Activated T-cell treated with anti-CD3 and anti-CD28 coated beads, Interleukin-2, amount 50 U/mL, for 72 hours (primary cell): ENCODE measurements around the gene MAPK12. TPM values are rescaled to one million over a fixed set of nuclear protein-coding genes. Genes with fewer than 3 reads are reported as not detected.
"Not testable (repeated sequence)": the region's sequence is repeated elsewhere in the genome, so short reads cannot be mapped to it uniquely, and the experiment has no call there.

ENCODE experiments used
- ATAC-seq, 2 donors: fragments of 150-1000 bp; cut with Tn5 transposase; replicated peaks in 1 of 2; 2 replicates each; pipeline ENCODE4 v1.10.0; 2021; ENCODE audit warnings: moderate library complexity in 2 of 2, mild to moderate bottlenecking in 1 of 2
- DNase-seq, 2 donors: peaks; one replicate each; pipeline ENCODE4 v3.0.0; 2021 to 2022; ENCODE audit warnings: mixed read lengths in 1 of 2
- H3K27ac Mint-ChIP-seq: one replicate; pipeline ENCODE4 v1.8.0; 2022; ENCODE audit warnings: mild to moderate bottlenecking, moderate library complexity, mixed read lengths
- H3K27me3 Mint-ChIP-seq: one replicate; pipeline ENCODE4 v1.8.0; 2022; ENCODE audit warnings: low read depth, mixed read lengths
- H3K36me3 Mint-ChIP-seq, 2 donors: one replicate each; pipeline ENCODE4 v1.8.0; 2022; ENCODE audit warnings: mixed read lengths in 2 of 2, mild to moderate bottlenecking in 1 of 2; ENCODE audit not compliant: insufficient read depth in 2 of 2
- H3K4me1 Mint-ChIP-seq: one replicate; pipeline ENCODE4 v1.8.0; 2022; ENCODE audit warnings: low read depth, mixed read lengths
- H3K4me3 Mint-ChIP-seq, 2 donors: one replicate each; pipeline ENCODE4 v1.8.0; 2022; ENCODE audit warnings: mild to moderate bottlenecking in 2 of 2, mixed read lengths in 2 of 2, moderate library complexity in 2 of 2
- H3K9me3 Mint-ChIP-seq, 2 donors: one replicate each; pipeline ENCODE4 v1.8.0; 2022; ENCODE audit warnings: mixed read lengths in 2 of 2
- total RNA-seq, 2 donors: library from RNA; stranded (reverse); gene quantifications; one replicate each; pipeline ENCODE4 v1.2.3, GENCODE V29; 2022

The MAPK12 gene
- total RNA-seq, 2 donors from 2014 or later = 8.5 to 11.5 TPM

DNA sequence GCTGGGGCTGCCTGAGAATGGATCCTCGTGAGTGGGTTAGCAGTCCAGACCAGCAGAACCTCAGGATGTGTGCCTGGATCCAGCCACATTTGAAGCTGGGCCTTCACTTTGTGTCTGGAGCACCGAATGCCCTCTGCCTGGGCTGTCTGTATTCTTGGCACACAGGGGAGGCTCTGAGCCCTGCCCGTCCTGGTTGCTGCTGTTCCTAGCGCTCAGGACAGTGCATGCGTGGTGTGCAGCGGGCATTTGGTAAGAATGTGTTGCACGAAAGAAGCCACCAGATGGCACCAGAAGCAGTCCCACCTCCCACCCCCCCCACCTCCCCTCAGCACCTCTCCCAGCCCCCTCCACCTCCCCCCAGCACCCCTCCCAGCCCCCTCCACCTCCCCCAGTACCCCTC lies 12.8 kb upstream of the MAPK12 start:
- Mint-ChIP-seq H3K4me3 (no peak overlapping the region), H3K4me1 (peaks cover 3% of the 10 kb centered on the region), H3K9me3 (no peaks in the 10 kb centered on the region), H3K36me3 (no peaks in the 10 kb centered on the region), H3K27me3 (no peaks in the 10 kb centered on the region), H3K27ac (peak overlapping the region; percentile 64)
- peak; percentile 49 to 61 for DNase-seq
- no peak for ATAC-seq

DNA sequence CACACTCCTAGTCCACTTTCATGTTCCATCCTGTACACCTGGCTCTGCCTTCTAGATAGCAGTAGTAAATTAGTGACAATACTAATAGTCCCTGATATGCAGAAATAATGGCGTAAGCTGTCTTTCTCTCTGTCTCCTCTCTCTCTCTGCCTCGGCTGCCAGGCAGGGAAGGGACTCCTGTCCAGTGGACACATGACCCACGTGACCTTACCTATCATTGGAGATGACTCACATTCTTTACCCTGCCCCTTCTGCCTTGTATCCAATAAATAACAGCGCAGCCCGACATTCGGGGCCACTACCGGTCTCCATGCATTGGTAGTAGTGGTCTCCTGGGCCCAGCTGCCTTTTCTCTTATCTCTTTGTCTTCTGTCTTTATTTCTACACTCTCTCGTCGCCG lies 12.3 kb upstream of the MAPK12 start:
- peak overlapping the region; percentile 64 for H3K27ac Mint-ChIP-seq
- not testable (repeated sequence) for H3K4me3 Mint-ChIP-seq, ATAC-seq, H3K27me3 Mint-ChIP-seq, H3K36me3 Mint-ChIP-seq, DNase-seq, H3K9me3 Mint-ChIP-seq, H3K4me1 Mint-ChIP-seq

DNA sequence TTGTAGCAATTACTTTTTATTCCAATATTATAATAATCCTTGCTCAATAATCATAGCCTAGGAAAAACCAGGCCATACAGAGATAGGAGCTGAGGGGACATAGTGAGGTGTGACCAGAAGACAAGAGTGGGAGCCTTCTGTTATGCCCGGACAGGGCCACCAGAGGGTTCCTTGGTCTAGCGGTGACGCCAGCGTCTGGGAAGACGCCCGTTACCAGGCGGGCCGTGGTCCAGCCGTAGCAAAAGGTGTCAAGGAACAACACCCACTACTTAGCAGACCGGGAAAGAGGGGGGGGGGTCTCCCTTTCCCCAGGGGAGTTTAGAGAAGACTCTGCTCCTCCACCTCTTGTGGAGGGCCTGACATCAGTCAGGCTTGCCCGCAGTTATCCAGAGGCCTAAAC lies 11.9 kb upstream of the MAPK12 start:
- H3K4me1 Mint-ChIP-seq = peaks cover 11% of the 10 kb centered on the region
- not testable (repeated sequence) for H3K27ac Mint-ChIP-seq, H3K27me3 Mint-ChIP-seq, DNase-seq, ATAC-seq, H3K9me3 Mint-ChIP-seq, H3K4me3 Mint-ChIP-seq, H3K36me3 Mint-ChIP-seq

DNA sequence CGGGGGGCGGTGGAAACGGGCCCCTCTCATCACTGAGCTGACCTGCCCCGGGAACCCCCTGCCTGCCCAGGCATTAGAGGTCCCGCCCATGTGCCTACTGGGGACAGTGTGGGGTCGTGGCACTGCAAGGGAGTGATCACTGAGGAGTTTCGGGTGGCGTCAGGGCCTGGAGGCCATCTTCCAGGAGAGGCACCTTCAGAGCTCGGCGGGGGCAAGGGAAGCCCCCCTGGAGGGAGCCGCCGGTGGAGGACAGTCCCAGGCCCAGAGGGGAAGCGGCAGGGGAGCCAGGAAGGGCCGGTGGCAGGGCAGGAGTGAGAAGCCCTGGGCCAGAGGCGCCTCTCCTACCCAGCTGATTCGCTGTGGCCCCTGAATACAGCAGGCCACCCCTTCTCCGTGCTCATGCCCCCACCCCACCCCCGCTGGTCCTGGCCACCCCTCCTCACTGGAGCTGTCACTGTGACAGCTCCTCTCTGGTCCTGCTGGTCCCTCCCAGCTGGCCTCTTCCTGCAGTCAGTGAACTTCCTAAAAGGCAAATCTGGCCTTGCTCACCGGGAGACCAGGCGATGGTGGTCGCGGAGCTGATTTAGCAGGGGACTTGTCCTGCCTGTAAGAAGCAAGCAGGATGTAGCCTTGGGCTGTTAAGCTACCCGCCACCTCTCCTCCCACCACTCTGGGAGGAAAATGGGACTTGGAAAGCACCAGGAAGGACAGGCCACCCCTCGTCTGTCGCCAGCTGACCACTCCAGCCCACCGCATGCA lies 10.7 kb upstream of the MAPK12 start:
- peaks cover 15% of the 10 kb centered on the region for H3K4me1 Mint-ChIP-seq
- DNase-seq (no peak), ATAC-seq (no peak)
- no peaks in the 10 kb centered on the region for H3K36me3 Mint-ChIP-seq
- no peak overlapping the region for H3K27ac Mint-ChIP-seq
- no peaks in the 10 kb centered on the region for H3K9me3 Mint-ChIP-seq
- H3K27me3 Mint-ChIP-seq = no peaks in the 10 kb centered on the region
- peak overlapping the region in 1 of 2 donors; percentile 39 for H3K4me3 Mint-ChIP-seq

DNA sequence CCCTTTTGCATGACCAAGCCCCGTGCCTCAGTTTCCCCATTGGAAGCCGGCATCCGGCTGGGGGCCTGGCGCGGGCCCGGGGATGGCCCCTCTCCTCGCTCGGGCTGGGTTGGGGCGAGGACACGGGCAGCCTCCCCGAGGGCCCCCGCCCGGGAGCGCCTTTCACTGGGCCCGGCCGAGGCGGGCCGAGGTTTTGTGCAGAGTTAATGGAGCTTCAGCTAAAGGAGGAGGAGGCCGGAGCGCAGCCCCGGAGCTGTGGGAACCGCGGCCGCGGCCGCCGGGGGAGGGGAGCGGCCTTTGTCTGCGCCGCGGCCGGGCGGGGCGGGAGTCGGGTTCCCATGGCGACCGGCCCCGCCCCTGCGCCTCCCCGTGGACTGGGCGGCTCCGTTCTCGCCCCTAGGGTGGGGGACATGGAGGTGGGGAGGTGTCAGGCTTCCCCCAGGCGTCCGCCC lies 10.1 kb upstream of the MAPK12 start:
- H3K36me3 Mint-ChIP-seq = no peaks in the 10 kb centered on the region

DNA sequence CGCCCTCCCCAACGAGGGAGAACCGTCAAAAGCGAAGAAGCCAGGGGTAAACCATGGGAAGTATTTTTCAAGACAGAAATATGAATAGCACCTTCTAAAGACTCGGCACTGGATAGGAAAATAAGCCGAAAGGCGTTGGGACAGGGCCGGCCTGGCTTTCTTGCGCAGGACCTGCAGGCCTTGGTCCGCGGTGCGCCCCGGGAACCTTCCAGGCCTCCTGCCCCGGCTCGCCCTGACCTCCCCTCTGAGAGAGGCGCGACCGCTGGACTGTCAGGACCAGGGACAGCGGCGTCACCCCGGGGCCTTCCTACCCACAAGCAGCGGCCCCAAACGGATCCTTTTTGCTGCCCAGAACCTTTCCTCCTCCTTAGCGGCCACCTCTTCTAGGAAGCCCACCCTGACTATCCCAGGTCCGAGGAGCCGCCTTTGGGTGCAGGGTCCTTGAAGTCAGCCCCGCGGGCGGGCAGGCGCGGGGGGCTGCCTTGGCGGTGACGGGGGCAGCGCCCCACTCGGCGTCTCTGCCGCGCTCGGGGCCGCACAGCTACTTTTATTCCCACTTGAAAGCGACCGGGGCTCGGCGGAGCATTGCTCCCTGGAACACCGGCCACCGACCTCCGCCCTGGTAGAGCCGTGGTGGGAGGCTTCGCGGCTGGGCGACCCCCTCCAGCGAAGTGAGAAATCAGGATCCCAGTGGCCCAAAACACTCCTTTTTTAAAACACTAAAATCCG lies 9.3 kb upstream of the MAPK12 start:
- Mint-ChIP-seq H3K4me1 (peaks cover 15% of the 10 kb centered on the region), H3K36me3 (no peaks in the 10 kb centered on the region), H3K4me3 (peak overlapping the region; percentile 79 to 84), H3K9me3 (no peaks in the 10 kb centered on the region), H3K27ac (no peak overlapping the region), H3K27me3 (no peaks in the 10 kb centered on the region)
- DNase-seq (peak; percentile 83 to 84), ATAC-seq (peak; percentile 58 to 64)

More for the DNA sequence above, 10.1 kb upstream of the MAPK12 start:
- H3K27ac Mint-ChIP-seq = no peak overlapping the region
- H3K4me3 Mint-ChIP-seq = peak overlapping the region; percentile 71 to 84
- H3K4me1 Mint-ChIP-seq = peaks cover 15% of the 10 kb centered on the region
- DNase-seq (peak; percentile 77 to 78), ATAC-seq (peak; percentile 28 to 33)
- H3K27me3 Mint-ChIP-seq = no peaks in the 10 kb centered on the region
- no peaks in the 10 kb centered on the region for H3K9me3 Mint-ChIP-seq

DNA sequence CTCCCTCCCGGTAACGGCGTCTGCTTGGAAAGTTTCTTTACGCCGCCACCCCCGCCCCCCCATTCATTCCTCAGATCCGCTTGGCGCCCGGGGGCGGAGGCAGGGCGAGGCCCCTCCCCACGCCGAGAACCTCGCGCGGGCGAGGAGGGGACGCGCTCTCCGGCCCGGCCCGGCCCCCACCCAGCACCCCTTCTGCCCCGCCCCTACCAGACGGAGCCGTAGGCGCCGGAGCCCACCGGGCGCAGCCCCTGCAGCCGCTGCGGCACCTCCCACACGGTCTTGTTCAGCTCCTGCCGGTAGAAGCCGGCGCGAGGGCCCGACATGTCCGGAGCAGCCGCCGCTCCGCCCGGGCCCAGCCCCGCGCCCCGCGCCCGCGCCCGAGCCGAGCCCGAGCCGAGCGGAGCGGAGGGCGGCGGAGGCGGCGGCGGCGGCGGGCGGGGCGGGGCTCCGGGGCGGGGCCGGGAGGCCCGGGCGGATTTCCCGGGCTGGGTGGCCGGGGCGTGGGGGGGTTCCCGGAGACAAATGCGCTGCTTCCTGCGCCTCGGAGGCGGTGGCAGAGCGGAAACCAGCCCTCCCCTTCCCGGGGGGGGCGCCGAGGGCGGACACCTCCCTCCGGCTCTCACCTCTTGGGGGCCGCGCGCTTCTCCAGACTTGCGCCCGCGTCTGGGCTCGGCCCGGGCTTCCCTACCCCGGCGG lies 8.6 kb upstream of the MAPK12 start, which contains the start of gene MAPK11:
TSS of gene MAPK11 (minus strand) at position 411 of the 696 bp plus-strand sequence. CDS start at position 323, 88 bp downstream.
- Mint-ChIP-seq H3K27ac (no peak within 1 kb of the TSS), H3K4me3 (peak within 1 kb of the TSS; percentile 83 to 84), H3K9me3 (no peaks in the 10 kb centered on the region), H3K4me1 (peaks cover 15% of the 10 kb centered on the region), H3K27me3 (no peaks in the 10 kb centered on the region), H3K36me3 (no peaks in the 10 kb centered on the region)
- ATAC-seq (peak; percentile 65 to 70), DNase-seq (peak; percentile 76 to 82)

DNA sequence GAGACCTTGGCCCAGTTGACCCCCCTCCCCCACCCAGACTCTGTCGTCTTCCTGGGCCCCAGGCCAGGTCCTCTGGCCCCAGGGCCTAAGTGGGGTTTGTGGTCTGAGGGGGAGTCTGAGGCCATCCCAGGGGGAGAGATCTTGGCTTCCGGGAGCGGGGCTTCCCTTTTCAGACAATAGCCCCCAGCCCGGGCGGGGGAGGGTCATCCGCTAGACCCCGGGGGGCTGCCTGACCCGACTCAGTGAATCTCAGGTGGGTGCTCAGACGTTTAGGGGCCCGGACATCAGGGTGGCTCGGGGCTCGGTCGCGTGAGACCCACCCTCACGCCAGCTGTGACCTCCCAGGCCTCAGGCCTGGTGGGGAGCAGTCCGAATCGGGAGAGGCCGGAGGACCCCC lies 8.1 kb upstream of the MAPK12 start:
- Mint-ChIP-seq H3K27ac (no peak overlapping the region), H3K36me3 (no peaks in the 10 kb centered on the region), H3K9me3 (no peaks in the 10 kb centered on the region), H3K4me3 (peak overlapping the region; percentile 74 to 83), H3K4me1 (peaks cover 15% of the 10 kb centered on the region), H3K27me3 (no peaks in the 10 kb centered on the region)
- no peak for DNase-seq
- ATAC-seq = no peak

DNA sequence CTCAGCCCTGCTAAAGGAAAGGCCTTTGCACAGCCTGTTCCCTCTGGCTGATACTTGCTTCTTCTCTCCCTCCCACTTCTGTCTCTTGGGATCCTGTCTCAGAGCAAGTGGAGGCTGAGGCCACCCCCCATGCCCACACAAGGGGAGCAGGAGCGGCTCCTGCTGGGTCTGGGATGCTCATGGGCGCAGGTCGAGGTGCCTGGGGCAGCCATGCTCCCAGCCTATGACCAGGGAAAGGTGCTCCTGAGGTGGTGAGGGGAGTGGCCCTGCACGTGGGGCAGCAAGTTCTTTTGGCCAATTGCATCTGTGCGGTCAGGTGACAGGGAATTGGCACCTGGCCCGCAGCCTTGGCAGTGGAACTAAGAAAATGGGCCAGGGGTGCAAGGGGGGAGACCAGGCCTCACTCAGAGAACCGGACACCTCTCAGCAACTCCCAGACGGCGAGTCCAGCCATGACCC lies 7.2 kb upstream of the MAPK12 start:
- H3K36me3 Mint-ChIP-seq = no peaks in the 10 kb centered on the region
- peaks cover 15% of the 10 kb centered on the region for H3K4me1 Mint-ChIP-seq
- H3K4me3 Mint-ChIP-seq = peak overlapping the region; percentile 36 to 61
- H3K27ac Mint-ChIP-seq = no peak overlapping the region
- DNase-seq (no peak), ATAC-seq (no peak)
- H3K9me3 Mint-ChIP-seq = no peaks in the 10 kb centered on the region
- H3K27me3 Mint-ChIP-seq = no peaks in the 10 kb centered on the region

DNA sequence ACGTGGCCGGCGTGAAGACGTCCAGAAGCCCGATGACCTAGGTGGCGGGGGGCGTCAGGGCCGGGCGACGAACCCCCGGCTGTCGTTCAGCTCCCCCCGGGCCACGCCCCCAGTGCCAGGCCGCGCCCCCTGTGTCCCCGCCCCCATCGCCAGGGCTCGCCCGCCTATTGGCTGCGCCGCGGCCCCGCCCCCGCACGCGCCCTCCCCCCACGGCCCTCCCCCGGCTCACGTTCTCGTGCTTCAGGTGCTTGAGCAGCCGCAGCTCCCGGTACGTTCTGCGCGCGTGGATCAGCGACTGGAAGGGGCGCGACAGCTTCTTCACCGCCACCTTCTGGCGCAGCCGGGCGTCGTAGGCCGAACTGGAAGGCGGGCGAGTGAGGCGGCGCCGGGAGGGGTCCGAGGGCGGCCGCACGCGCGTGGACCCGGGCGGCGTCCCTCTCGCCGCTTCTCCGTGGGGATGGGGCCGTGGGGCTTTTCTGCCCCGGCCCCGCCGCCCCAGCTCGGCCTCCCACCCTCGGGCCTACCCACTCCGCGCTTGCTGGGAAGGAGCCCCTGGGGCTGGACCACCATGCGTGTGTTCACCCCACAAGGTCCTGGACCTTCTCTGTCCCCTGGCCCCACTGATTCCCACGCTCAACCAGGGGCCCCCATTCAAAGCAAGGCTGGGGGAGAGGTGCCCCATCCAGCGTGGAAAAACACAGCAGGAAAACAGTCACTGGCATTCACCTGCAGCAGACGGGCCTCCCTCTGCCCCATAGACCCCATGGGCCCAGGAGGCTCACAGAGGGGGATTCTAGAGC lies 6.3 kb upstream of the MAPK12 start:
- peaks cover 16% of the 10 kb centered on the region for H3K4me1 Mint-ChIP-seq
- no peaks in the 10 kb centered on the region for H3K9me3 Mint-ChIP-seq
- H3K27me3 Mint-ChIP-seq = peaks cover under 1% of the 10 kb centered on the region
- peak overlapping the region in 1 of 2 donors; percentile 61 for H3K4me3 Mint-ChIP-seq
- H3K36me3 Mint-ChIP-seq = no peaks in the 10 kb centered on the region
- H3K27ac Mint-ChIP-seq = no peak overlapping the region
- peak; percentile 64 to 70 for DNase-seq
- peak; percentile 3 to 21 for ATAC-seq

DNA sequence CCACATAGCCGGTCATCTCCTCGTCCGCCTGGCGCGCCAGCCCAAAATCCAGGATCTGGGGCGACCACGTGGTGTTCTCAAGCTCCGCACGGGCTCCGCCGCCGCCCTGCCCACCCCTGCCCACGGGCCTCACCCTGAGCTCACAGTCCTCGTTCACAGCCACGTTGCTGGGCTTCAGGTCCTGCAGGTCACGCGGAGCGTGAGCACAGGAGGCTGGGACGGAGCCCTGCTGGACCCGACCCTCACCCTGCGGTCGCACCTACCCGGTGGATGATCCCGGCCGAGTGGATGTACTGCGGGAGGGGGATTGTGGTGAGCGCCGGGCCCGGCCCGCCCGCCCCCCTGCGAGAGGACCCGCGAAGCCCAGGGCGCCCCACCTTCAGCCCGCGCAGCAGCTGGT lies 5.5 kb upstream of the MAPK12 start:
- Mint-ChIP-seq H3K4me3 (no peak overlapping the region), H3K4me1 (peaks cover 24% of the 10 kb centered on the region), H3K36me3 (no peaks in the 10 kb centered on the region), H3K27ac (no peak overlapping the region), H3K27me3 (peaks cover 9% of the 10 kb centered on the region), H3K9me3 (no peaks in the 10 kb centered on the region)
- DNase-seq = no peak
- no peak for ATAC-seq

DNA sequence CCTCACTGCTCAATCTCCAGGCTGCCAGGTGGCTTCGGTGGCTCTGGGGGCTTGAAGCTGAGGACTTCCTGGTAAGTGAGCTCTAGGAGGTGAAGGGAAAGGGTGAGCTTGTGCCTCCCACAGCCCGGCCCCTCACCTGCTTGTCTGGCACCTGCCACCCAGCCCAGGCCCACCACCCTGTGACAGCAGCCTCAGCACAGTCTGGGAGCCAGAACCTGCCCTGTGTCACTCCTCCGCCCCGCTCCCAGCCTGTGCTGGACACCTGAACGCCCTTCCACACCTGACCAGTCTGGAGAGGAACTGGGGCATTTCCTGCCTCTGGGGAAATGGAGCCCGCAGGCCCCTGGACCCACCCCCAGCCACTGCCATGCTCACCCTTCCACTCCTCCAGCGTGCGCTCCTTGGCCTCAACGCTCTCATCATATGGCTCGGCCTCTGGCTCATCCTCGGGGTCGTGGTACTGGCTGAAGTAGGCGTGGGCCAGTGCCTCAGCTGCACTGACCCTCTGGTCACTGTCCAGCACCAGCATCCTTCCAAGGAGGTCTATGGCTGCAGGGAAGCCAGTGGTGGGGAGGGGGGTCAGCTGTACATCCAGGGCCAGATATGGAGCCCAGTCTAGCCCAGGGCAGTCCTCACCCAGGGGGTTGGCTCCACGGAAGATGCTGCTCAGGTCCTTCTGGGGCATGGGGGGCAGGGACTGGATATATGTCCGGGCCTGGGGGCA lies 3.6 kb upstream of the MAPK12 start:
- ATAC-seq = no peak
- Mint-ChIP-seq H3K36me3 (no peaks in the 10 kb centered on the region), H3K4me3 (no peak overlapping the region), H3K9me3 (no peaks in the 10 kb centered on the region), H3K27ac (no peak overlapping the region), H3K27me3 (peaks cover 11% of the 10 kb centered on the region), H3K4me1 (peaks cover 24% of the 10 kb centered on the region)
- DNase-seq = no peak
